Liver (tissue), 9 donors: ENCODE data around the gene KNOP1. TPM values are rescaled to one million over a fixed set of nuclear protein-coding genes. Genes with fewer than 3 reads are reported as not detected.
"Not testable (repeated sequence)": the region's sequence is repeated elsewhere in the genome, so short reads cannot be mapped to it uniquely, and the experiment has no call there.

Experiments
- DNase-seq: peaks from one replicate; pipeline ENCODE4 v3.0.0-alpha.2; 2017; ENCODE audit warnings: low spot score
- H3K27ac ChIP-seq, 2 donors: one replicate each; pipeline ENCODE4 v1.7.0; 2013; ENCODE audit warnings: inconsistent platforms in 2 of 2, low read length in 2 of 2, control low read depth in 1 of 2, low read depth in 1 of 2, mild to moderate bottlenecking in 1 of 2
- H3K27me3 ChIP-seq, 4 donors: one replicate each; pipeline versions ENCODE4 v1.6.1 to v1.7.0; 2013; ENCODE audit warnings: low read length in 3 of 4, inconsistent platforms in 1 of 4, mild to moderate bottlenecking in 1 of 4, moderate library complexity in 1 of 4; ENCODE audit not compliant: control insufficient read depth in 4 of 4, insufficient read depth in 4 of 4
- H3K36me3 ChIP-seq, 4 donors: one replicate each; pipeline versions ENCODE4 v1.6.1 to v1.7.0; 2013; ENCODE audit warnings: low read length in 3 of 4, mild to moderate bottlenecking in 3 of 4, low read depth in 1 of 4, moderate library complexity in 1 of 4; ENCODE audit not compliant: control insufficient read depth in 4 of 4, insufficient read depth in 3 of 4
- H3K4me1 ChIP-seq, 4 donors: one replicate each; pipeline versions ENCODE4 v1.6.1 to v1.7.0; 2013; ENCODE audit warnings: low read length in 3 of 4, mild to moderate bottlenecking in 3 of 4, moderate library complexity in 1 of 4; ENCODE audit not compliant: control insufficient read depth in 4 of 4, insufficient read depth in 4 of 4
- H3K4me3 ChIP-seq, 3 donors: one replicate each; pipeline versions ENCODE4 v1.6.1 to v1.7.0; 2013; ENCODE audit warnings: low read length in 3 of 3, control low read depth in 1 of 3, low read depth in 1 of 3, mild to moderate bottlenecking in 1 of 3
- H3K9ac ChIP-seq, 2 donors: one replicate each; pipeline ENCODE4 v1.7.0; 2013; ENCODE audit warnings: low read length in 2 of 2, mild to moderate bottlenecking in 2 of 2, moderate library complexity in 2 of 2, control low read depth in 1 of 2, low read depth in 1 of 2
- H3K9me3 ChIP-seq, 4 donors: one replicate each; pipeline versions ENCODE4 v1.6.1 to v1.7.0; 2013; ENCODE audit warnings: low read length in 3 of 4; ENCODE audit not compliant: control insufficient read depth in 4 of 4
- EGR1 ChIP-seq, 2 donors: IDR thresholded peaks; 2 replicates each; pipeline ENCODE4 v1.6.1; 2016 to 2018; ENCODE audit warnings: antibody characterized with exemption in 2 of 2, low read depth in 2 of 2
- FOXA1 ChIP-seq: IDR thresholded peaks from 2 replicates; pipeline ENCODE4 v1.6.1; 2016; ENCODE audit warnings: antibody characterized with exemption
- FOXA2 ChIP-seq: IDR thresholded peaks from 2 replicates; pipeline ENCODE4 v1.6.1; 2016; ENCODE audit warnings: antibody characterized with exemption
- GABPA ChIP-seq, 2 donors: IDR thresholded peaks in 1 of 2; conservative IDR thresholded peaks in 1 of 2; 2 replicates each; pipeline ENCODE4 v1.6.1; 2016; ENCODE audit warnings: antibody characterized with exemption in 2 of 2, mild to moderate bottlenecking in 1 of 2, moderate library complexity in 1 of 2
- HNF4G ChIP-seq: IDR thresholded peaks from 2 replicates; pipeline ENCODE4 v1.6.1; 2016; ENCODE audit warnings: antibody characterized with exemption
- JUND ChIP-seq, 2 donors: IDR thresholded peaks; 2 replicates each; pipeline ENCODE4 v1.6.1; 2016; ENCODE audit warnings: antibody characterized with exemption in 2 of 2
- NR2F2 ChIP-seq: IDR thresholded peaks from 2 replicates; pipeline ENCODE4 v1.6.1; 2016; ENCODE audit warnings: antibody characterized with exemption
- RAD21 ChIP-seq, 2 donors: IDR thresholded peaks; 2 replicates each; pipeline ENCODE4 v1.6.1; 2016; ENCODE audit warnings: antibody characterized with exemption in 2 of 2, mild to moderate bottlenecking in 2 of 2
- RXRA ChIP-seq, 2 donors: IDR thresholded peaks; 2 replicates each; pipeline ENCODE4 v1.6.1; 2017 to 2018; ENCODE audit warnings: antibody characterized with exemption in 2 of 2, mild to moderate bottlenecking in 1 of 2
- SP1 ChIP-seq: IDR thresholded peaks from 2 replicates; pipeline ENCODE4 v1.6.1; 2018; ENCODE audit warnings: antibody characterized with exemption, mild to moderate bottlenecking
- TAF1 ChIP-seq: conservative IDR thresholded peaks from 2 replicates; pipeline ENCODE4 v1.6.1; 2016; ENCODE audit warnings: antibody characterized with exemption, mild to moderate bottlenecking
- YY1 ChIP-seq: IDR thresholded peaks from 2 replicates; pipeline ENCODE4 v1.6.1; 2016; ENCODE audit warnings: antibody characterized with exemption, mild to moderate bottlenecking
- WGBS: extraction: QIAGEN DNeasy Blood & Tissue Kit; methylation state at CpG from one replicate; pipeline ENCODE4 v1.1.7; 2013; 5-methylcytosine and 5-hydroxymethylcytosine counted together
- polyA plus RNA-seq, 2 donors: library from polyadenylated mRNA; stranded (reverse) in 1 of 2; unstranded in 1 of 2; fragments of 200-250 nt in 1 of 2; fragments of >200 nt in 1 of 2; fragmentation: Nextera tagmentation in 1 of 2; extraction: Ambion mirVana in 1 of 2; gene quantifications; one replicate each; pipeline versions ENCODE4 v1.2.1 to v1.2.3, GENCODE V29; 2013 to 2015
- total RNA-seq, 2 donors: library from RNA; depleted of rRNA; stranded (reverse); fragments of >200 nt; gene quantifications; one replicate each; pipeline ENCODE4 v1.2.3, GENCODE V29; 2014
- TF ChIP-seq, protein P1 (sequence below): IDR thresholded peaks from 2 replicates; pipeline ENCODE4 v1.6.1; 2016; ENCODE audit warnings: antibody characterized with exemption, mild to moderate bottlenecking
- TF ChIP-seq, protein P2 (sequence below): IDR thresholded peaks from 2 replicates; pipeline ENCODE4 v1.6.1; 2016; ENCODE audit warnings: antibody characterized with exemption
- TF ChIP-seq, protein P3 (sequence below): IDR thresholded peaks from 2 replicates; pipeline ENCODE4 v1.6.1; 2016; ENCODE audit warnings: antibody characterized with exemption
- TF ChIP-seq, protein P4 (sequence below): fragments of 150-350 bp; IDR thresholded peaks from 2 replicates; pipeline ENCODE4 v1.5.1; 2017; ENCODE audit warnings: improper control_type of control experiment, low read depth, low read length; ENCODE audit not compliant: missing input control
- TF ChIP-seq, protein P5 (sequence below): IDR thresholded peaks from 2 replicates; pipeline ENCODE4 v1.6.1; 2016; ENCODE audit warnings: antibody characterized with exemption
- donor health status: healthy.
- donor health status: healthy.
- donor health status: healthy.
- donor health status: healthy.
- donor health status: healthy.

Gene KNOP1
- total and polyA plus RNA-seq, 4 donors, result 4.1 to 6.7 (median 5.7) TPM

DNA sequence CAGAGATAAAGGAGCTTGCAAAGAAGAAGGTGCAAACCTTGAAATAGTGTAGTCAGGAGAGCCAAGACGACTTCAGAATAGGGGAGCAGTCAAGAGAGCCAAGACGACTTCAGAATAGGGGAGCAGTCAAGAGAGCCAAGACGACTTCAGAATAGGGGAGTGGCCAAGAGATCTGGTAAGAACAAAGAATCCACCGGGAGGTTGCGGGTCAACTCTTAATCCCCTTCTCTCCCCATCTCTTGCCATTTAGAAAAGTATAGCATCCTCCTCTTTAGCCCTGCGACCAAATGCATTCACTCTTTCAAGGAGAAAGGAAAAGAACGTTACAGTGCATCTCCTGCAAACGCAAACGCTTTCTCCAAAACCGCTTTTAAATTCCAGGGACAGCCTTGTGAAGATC is 713 bp downstream of the KNOP1 start (continued):
- TF ChIP-seq, protein P1, sequence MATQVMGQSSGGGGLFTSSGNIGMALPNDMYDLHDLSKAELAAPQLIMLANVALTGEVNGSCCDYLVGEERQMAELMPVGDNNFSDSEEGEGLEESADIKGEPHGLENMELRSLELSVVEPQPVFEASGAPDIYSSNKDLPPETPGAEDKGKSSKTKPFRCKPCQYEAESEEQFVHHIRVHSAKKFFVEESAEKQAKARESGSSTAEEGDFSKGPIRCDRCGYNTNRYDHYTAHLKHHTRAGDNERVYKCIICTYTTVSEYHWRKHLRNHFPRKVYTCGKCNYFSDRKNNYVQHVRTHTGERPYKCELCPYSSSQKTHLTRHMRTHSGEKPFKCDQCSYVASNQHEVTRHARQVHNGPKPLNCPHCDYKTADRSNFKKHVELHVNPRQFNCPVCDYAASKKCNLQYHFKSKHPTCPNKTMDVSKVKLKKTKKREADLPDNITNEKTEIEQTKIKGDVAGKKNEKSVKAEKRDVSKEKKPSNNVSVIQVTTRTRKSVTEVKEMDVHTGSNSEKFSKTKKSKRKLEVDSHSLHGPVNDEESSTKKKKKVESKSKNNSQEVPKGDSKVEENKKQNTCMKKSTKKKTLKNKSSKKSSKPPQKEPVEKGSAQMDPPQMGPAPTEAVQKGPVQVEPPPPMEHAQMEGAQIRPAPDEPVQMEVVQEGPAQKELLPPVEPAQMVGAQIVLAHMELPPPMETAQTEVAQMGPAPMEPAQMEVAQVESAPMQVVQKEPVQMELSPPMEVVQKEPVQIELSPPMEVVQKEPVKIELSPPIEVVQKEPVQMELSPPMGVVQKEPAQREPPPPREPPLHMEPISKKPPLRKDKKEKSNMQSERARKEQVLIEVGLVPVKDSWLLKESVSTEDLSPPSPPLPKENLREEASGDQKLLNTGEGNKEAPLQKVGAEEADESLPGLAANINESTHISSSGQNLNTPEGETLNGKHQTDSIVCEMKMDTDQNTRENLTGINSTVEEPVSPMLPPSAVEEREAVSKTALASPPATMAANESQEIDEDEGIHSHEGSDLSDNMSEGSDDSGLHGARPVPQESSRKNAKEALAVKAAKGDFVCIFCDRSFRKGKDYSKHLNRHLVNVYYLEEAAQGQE, result no peak

DNA sequence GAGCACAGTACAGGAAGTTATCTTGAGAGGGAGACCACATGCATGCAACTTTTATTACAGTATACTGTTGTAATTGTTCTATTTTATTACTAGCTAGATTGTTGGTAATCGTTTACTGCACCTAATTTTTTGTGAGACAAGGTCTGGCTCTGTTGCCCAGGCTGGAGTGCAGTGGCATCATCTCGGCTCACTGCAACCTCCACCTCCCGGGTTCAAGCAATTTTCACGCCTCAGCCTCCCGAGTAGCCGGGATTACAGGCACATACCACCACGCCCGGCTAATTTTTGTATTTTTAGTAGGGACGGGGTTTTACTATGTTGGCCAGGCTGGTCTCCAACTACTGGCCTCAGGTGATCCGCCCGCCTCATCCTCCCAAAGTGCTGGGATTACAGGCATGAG is 1.3 kb downstream of the KNOP1 start:
- H3K27me3 ChIP-seq, H3K36me3 ChIP-seq, H3K9me3 ChIP-seq, H3K9ac ChIP-seq, H3K27ac ChIP-seq, DNase-seq: not testable (repeated sequence)
- H3K4me3 ChIP-seq, result peak overlapping the region in 1 of 3 donors; percentile 99
- H3K4me1 ChIP-seq, result peaks cover 0 to 19% (median 14%) of the 10 kb centered on the region in 4 donors
- WGBS, result 68% methylated on average over 11 of the region's 11 CpGs

DNA sequence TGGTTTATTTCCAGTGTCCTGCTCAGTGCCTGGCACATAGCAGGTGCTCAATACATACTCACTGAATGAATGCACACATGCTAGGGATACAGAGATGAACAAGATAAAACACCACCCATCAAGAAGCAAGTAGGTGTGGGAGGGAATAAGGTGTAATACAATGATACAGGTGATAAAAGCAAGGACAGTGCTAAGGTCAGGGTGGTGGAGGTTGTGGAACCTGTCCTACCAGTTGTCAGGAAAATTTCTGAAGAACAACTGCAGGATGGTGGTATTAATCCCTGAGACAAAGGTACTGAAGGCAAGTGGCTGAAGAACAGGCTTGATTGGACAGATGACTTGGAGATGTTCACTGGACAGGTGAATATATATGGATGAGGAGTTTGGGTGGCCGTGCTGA is 1.8 kb downstream of the KNOP1 start:
- H3K27ac ChIP-seq, result no peak overlapping the region
- 84% methylated on average over 1 of the region's 1 CpG for WGBS
- H3K27me3 ChIP-seq, result no peaks in the 10 kb centered on the region
- peaks cover 0 to 10% (median 4%) of the 10 kb centered on the region in 4 donors for H3K36me3 ChIP-seq
- no peak overlapping the region for H3K4me3 ChIP-seq
- no peak for TF ChIP-seq JUND (IDR thresholded peaks at IDR 0.05)
- TF ChIP-seq TAF1, result no peak
- no peak for TF ChIP-seq FOXA1
- no peak for TF ChIP-seq EGR1 (IDR thresholded peaks at IDR 0.05; ENCODE audit: low read depth in 2 of 2)
- TF ChIP-seq FOXA2, result no peak
- TF ChIP-seq HNF4G, result no peak
- TF ChIP-seq, protein P2, sequence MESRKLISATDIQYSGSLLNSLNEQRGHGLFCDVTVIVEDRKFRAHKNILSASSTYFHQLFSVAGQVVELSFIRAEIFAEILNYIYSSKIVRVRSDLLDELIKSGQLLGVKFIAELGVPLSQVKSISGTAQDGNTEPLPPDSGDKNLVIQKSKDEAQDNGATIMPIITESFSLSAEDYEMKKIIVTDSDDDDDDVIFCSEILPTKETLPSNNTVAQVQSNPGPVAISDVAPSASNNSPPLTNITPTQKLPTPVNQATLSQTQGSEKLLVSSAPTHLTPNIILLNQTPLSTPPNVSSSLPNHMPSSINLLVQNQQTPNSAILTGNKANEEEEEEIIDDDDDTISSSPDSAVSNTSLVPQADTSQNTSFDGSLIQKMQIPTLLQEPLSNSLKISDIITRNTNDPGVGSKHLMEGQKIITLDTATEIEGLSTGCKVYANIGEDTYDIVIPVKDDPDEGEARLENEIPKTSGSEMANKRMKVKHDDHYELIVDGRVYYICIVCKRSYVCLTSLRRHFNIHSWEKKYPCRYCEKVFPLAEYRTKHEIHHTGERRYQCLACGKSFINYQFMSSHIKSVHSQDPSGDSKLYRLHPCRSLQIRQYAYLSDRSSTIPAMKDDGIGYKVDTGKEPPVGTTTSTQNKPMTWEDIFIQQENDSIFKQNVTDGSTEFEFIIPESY, result no peak
- TF ChIP-seq, protein P3, sequence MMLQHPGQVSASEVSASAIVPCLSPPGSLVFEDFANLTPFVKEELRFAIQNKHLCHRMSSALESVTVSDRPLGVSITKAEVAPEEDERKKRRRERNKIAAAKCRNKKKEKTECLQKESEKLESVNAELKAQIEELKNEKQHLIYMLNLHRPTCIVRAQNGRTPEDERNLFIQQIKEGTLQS, result no peak
- TF ChIP-seq GABPA (IDR thresholded peaks at IDR 0.05 in 1 of 2, conservative IDR thresholded peaks at IDR 0.05 in 1 of 2), result no peak
- TF ChIP-seq, protein P4, sequence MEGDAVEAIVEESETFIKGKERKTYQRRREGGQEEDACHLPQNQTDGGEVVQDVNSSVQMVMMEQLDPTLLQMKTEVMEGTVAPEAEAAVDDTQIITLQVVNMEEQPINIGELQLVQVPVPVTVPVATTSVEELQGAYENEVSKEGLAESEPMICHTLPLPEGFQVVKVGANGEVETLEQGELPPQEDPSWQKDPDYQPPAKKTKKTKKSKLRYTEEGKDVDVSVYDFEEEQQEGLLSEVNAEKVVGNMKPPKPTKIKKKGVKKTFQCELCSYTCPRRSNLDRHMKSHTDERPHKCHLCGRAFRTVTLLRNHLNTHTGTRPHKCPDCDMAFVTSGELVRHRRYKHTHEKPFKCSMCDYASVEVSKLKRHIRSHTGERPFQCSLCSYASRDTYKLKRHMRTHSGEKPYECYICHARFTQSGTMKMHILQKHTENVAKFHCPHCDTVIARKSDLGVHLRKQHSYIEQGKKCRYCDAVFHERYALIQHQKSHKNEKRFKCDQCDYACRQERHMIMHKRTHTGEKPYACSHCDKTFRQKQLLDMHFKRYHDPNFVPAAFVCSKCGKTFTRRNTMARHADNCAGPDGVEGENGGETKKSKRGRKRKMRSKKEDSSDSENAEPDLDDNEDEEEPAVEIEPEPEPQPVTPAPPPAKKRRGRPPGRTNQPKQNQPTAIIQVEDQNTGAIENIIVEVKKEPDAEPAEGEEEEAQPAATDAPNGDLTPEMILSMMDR, result no peak
- no peak for TF ChIP-seq RAD21 (IDR thresholded peaks at IDR 0.05)
- TF ChIP-seq, protein P1, result no peak
- TF ChIP-seq, protein P5, sequence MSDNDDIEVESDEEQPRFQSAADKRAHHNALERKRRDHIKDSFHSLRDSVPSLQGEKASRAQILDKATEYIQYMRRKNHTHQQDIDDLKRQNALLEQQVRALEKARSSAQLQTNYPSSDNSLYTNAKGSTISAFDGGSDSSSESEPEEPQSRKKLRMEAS, result no peak
- no peak for TF ChIP-seq YY1
- no peak for TF ChIP-seq RXRA (IDR thresholded peaks at IDR 0.05)
- TF ChIP-seq NR2F2, result no peak
- no peak for TF ChIP-seq SP1
- no peak for DNase-seq
- H3K9ac ChIP-seq, result no peak overlapping the region
- H3K4me1 ChIP-seq, result peaks cover 0 to 19% (median 14%) of the 10 kb centered on the region in 4 donors
- H3K9me3 ChIP-seq, result no peaks in the 10 kb centered on the region
